Measurements from ENCODE around the gene FOXP2.

GRCh38 chr7:114678116-114678515 lies 263.5 kb downstream of the FOXP2 start:
- TF ChIP-seq CEBPG (CRISPR knock-in tag; IDR thresholded peaks at IDR 0.05) (no peak), CEBPG (tag; conservative IDR thresholded peaks at IDR 0.05 in 1 of 2, IDR thresholded peaks at IDR 0.05 in 1 of 2) (no peak), PRPF4 (IDR thresholded peaks at IDR 0.05; ENCODE audit: insufficient read depth, low read depth, low read length, poor library complexity, severe bottlenecking) (no peak), ETS2 (tag; IDR thresholded peaks at IDR 0.05; ENCODE audit: borderline replicate concordance, poor library complexity, severe bottlenecking) (no peak), XRCC5 (IDR thresholded peaks at IDR 0.05; ENCODE audit: low read depth, low read length) (no peak), GTF2F1 (IDR thresholded peaks at IDR 0.05; ENCODE audit: low read depth, low read length) (no peak), POLR2A (conservative IDR thresholded peaks at IDR 0.05) (no peak), ATF1 (CRISPR knock-in tag; IDR thresholded peaks at IDR 0.05) (no peak), ATF1 (tag; IDR thresholded peaks at IDR 0.05) (no peak), EGR1 (conservative IDR thresholded peaks at IDR 0.05) (no peak), POLR2AphosphoS5 (IDR thresholded peaks at IDR 0.05; ENCODE audit: control insufficient read depth, insufficient read depth, low read depth, low read length) (no peak), ETV5 (CRISPR knock-in tag; IDR thresholded peaks at IDR 0.05; ENCODE audit: low read depth) (no peak), RAD21 (CRISPR knock-in tag; conservative IDR thresholded peaks at IDR 0.05 in 1 of 2, IDR thresholded peaks at IDR 0.05 in 1 of 2) (no peak), HNRNPUL1 (IDR thresholded peaks at IDR 0.05; ENCODE audit: low read length) (no peak)
- TF ChIP-seq, protein P1, sequence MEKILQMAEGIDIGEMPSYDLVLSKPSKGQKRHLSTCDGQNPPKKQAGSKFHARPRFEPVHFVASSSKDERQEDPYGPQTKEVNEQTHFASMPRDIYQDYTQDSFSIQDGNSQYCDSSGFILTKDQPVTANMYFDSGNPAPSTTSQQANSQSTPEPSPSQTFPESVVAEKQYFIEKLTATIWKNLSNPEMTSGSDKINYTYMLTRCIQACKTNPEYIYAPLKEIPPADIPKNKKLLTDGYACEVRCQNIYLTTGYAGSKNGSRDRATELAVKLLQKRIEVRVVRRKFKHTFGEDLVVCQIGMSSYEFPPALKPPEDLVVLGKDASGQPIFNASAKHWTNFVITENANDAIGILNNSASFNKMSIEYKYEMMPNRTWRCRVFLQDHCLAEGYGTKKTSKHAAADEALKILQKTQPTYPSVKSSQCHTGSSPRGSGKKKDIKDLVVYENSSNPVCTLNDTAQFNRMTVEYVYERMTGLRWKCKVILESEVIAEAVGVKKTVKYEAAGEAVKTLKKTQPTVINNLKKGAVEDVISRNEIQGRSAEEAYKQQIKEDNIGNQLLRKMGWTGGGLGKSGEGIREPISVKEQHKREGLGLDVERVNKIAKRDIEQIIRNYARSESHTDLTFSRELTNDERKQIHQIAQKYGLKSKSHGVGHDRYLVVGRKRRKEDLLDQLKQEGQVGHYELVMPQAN (IDR thresholded peaks at IDR 0.05; ENCODE audit: borderline replicate concordance) = no peak
